GM21619 (cell line): ENCODE results near the gene RPH3AL.
"Not testable (repeated sequence)": the region's sequence is repeated elsewhere in the genome, so short reads cannot be mapped to it uniquely, and the experiment has no call there.

Experiments
- ATAC-seq: cut with Tn5 transposase; IDR thresholded peaks from one replicate; pipeline ENCODE4 v1.9.1; 2021; ENCODE audit not compliant: unreplicated experiment

The RPH3AL gene

GRCh38 chr17:206941-207560 lies 145.6 kb downstream of the RPH3AL start:
- no peak for ATAC-seq

- not testable (repeated sequence) for ATAC-seq
Observed at GRCh38 chr17:206484-206883, 146.1 kb downstream of the RPH3AL start.

GRCh38 chr17:205817-206216 lies 146.8 kb downstream of the RPH3AL start:
- no peak for ATAC-seq

- no peak for ATAC-seq
Observed at GRCh38 chr17:205148-205669, 147.4 kb downstream of the RPH3AL start.

- no peak for ATAC-seq
Observed at GRCh38 chr17:204427-205147, 148.0 kb downstream of the RPH3AL start.

- ATAC-seq: no peak
Observed at GRCh38 chr17:202501-202951, 150.1 kb downstream of the RPH3AL start.

- not testable (repeated sequence) for ATAC-seq
Observed at GRCh38 chr17:201736-202135, 150.9 kb downstream of the RPH3AL start.

GRCh38 chr17:201257-201656 lies 151.3 kb downstream of the RPH3AL start:
- not testable (repeated sequence) for ATAC-seq

GRCh38 chr17:200586-200985 lies 152.0 kb downstream of the RPH3AL start:
- no peak for ATAC-seq

GRCh38 chr17:199806-200545 lies 152.6 kb downstream of the RPH3AL start:
- ATAC-seq: no peak

- no peak for ATAC-seq
Observed at GRCh38 chr17:199191-199604, 153.4 kb downstream of the RPH3AL start.

- not testable (repeated sequence) for ATAC-seq
Observed at GRCh38 chr17:198225-198624, 154.4 kb downstream of the RPH3AL start.

- no peak for ATAC-seq
Observed at GRCh38 chr17:197352-197751, 155.3 kb downstream of the RPH3AL start.

GRCh38 chr17:194828-195602 lies 157.6 kb downstream of the RPH3AL start:
- no peak for ATAC-seq

- ATAC-seq: no peak
Observed at GRCh38 chr17:193841-194806, 158.5 kb downstream of the RPH3AL start.

- no peak for ATAC-seq
Observed at GRCh38 chr17:193426-193810, 159.2 kb downstream of the RPH3AL start.

- no peak for ATAC-seq
Observed at GRCh38 chr17:192666-193425, 159.8 kb downstream of the RPH3AL start.

GRCh38 chr17:189444-189843 lies 163.2 kb downstream of the RPH3AL start:
- no peak for ATAC-seq

- ATAC-seq: no peak
Observed at GRCh38 chr17:187130-187529, 165.5 kb downstream of the RPH3AL start.
